Fibroblast of lung (primary cell): ENCODE data around the gene USP6. TPM values are rescaled to one million over a fixed set of nuclear protein-coding genes. Genes with fewer than 3 reads are reported as not detected.
A peak's percentile ranks its signal among the peaks of the same experiment; 100 is the strongest.

ENCODE experiments used
- DNase-seq, 2 donors: peaks; one replicate each; pipeline versions ENCODE4 v3.0.0 to v3.0.0-alpha.2; 2010; ENCODE audit warnings: low read depth in 2 of 2
- H2AFZ ChIP-seq: 2 replicates; pipeline ENCODE4 v1.5.1; 2012; ENCODE audit warnings: low read length, control low read depth, inconsistent platforms
- H3K27ac ChIP-seq: 2 replicates; pipeline ENCODE4 v1.5.1; 2011; ENCODE audit warnings: low read length, control low read depth; ENCODE audit not compliant: insufficient read depth
- H3K27me3 ChIP-seq: 2 replicates; pipeline ENCODE4 v1.5.1; 2011; ENCODE audit warnings: mild to moderate bottlenecking, low read length; ENCODE audit not compliant: control insufficient read depth, insufficient read depth
- H3K36me3 ChIP-seq: 2 replicates; pipeline ENCODE4 v1.5.1; 2011; ENCODE audit warnings: low read length; ENCODE audit not compliant: control insufficient read depth, insufficient read depth
- H3K4me1 ChIP-seq: 2 replicates; pipeline ENCODE4 v1.5.1; 2011; ENCODE audit warnings: low read length; ENCODE audit not compliant: control insufficient read depth, insufficient read depth; ENCODE audit errors: extremely low read depth
- H3K4me2 ChIP-seq: 2 replicates; pipeline ENCODE4 v1.5.1; 2011; ENCODE audit warnings: low read length, control low read depth; ENCODE audit not compliant: insufficient read depth; ENCODE audit errors: extremely low read depth
- H3K4me3 ChIP-seq, 4 experiments: fragments of 200-600 bp in 1 of 4; sonication (generic) in 1 of 4; replicated peaks in 1 of 4; 2 replicates each; pipeline ENCODE4 v1.5.1; 2011 to 2016; ENCODE audit warnings: low read length in 4 of 4, low read depth in 3 of 4, mild to moderate bottlenecking in 3 of 4, control low read depth in 2 of 4, inconsistent platforms in 1 of 4, mixed read lengths in 1 of 4; ENCODE audit not compliant: insufficient read depth in 1 of 4; ENCODE audit errors: control extremely low read depth in 1 of 4
- H3K79me2 ChIP-seq: 2 replicates; pipeline ENCODE4 v1.5.1; 2012; ENCODE audit warnings: mild to moderate bottlenecking, low read length, inconsistent platforms; ENCODE audit not compliant: control insufficient read depth, insufficient read depth
- H3K9ac ChIP-seq: 2 replicates; pipeline ENCODE4 v1.5.1; 2011; ENCODE audit warnings: mild to moderate bottlenecking, low read length, control low read depth; ENCODE audit not compliant: insufficient read depth
- H3K9me3 ChIP-seq: 2 replicates; pipeline ENCODE4 v1.5.1; 2012; ENCODE audit warnings: low read depth, low read length; ENCODE audit not compliant: control insufficient read depth, insufficient read depth
- H4K20me1 ChIP-seq: 2 replicates; pipeline ENCODE4 v1.5.1; 2011; ENCODE audit warnings: low read length; ENCODE audit not compliant: control insufficient read depth, insufficient read depth; ENCODE audit errors: extremely low read depth
- CTCF ChIP-seq, 2 donors: IDR thresholded peaks in 1 of 2; conservative IDR thresholded peaks in 1 of 2; 1 replicate in 1 of 2; 2 replicates in 1 of 2; pipeline ENCODE4 v1.5.1; 2011 to 2012; ENCODE audit warnings: low read length in 2 of 2, control low read depth in 1 of 2, inconsistent platforms in 1 of 2, low read depth in 1 of 2, mild to moderate bottlenecking in 1 of 2
- EZH2 ChIP-seq: IDR thresholded peaks from 2 replicates; pipeline ENCODE4 v1.5.1; 2012; ENCODE audit warnings: low read length, control low read depth, mild to moderate bottlenecking; ENCODE audit errors: missing control alignments
- polyA plus RNA-seq, 2 donors: library from polyadenylated mRNA; depleted of rRNA in 1 of 2; stranded (reverse) in 1 of 2; unstranded in 1 of 2; fragments of >200 nt; gene quantifications; 2 replicates each; pipeline ENCODE4 v1.2.1, GENCODE V29; 2011 to 2012; ENCODE audit warnings: missing spikeins in 1 of 2
- total RNA-seq: library from RNA; depleted of rRNA; stranded (reverse); fragments of >200 nt; gene quantifications from 2 replicates; pipeline ENCODE4 v1.2.1, GENCODE V29; 2014

USP6 gene
- total and polyA plus RNA-seq, 2 donors (not counting 1 experiment from before 2014, with no cell fraction given), result 0.01 TPM; not detected in 1

DNA sequence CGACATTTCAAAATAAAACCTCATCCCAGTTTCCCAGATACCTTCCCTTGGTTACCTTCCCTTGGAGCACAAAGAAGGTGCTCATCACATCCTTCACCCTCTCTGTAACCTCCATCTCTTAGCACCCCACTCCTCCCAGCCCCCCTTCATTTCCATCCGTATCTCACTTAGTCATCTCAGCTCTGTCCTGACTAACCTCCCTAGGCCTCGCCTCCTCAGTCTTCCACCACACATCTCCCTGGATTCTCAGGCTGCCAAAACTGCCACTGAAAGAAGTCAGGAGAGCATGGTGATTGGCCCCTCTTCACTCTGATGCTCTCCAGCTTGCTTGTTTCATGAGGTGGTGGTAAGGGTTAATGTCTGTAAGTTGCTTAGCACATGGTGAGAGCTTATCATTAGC, 35.2 kb upstream of the USP6 start:
- TF ChIP-seq EZH2 (no peak), CTCF (conservative IDR thresholded peaks at IDR 0.05 in 1 of 2, IDR thresholded peaks at IDR 0.05 in 1 of 2; ENCODE audit: low read depth in 1 of 2, low read length in 2 of 2) (no peak)
- no peak for DNase-seq
- Histone ChIP-seq H3K4me2 (no peak overlapping the region), H3K4me3 (no peak overlapping the region), H2AFZ (no peak overlapping the region), H3K79me2 (no peaks in the 10 kb centered on the region), H3K9me3 (no peaks in the 10 kb centered on the region), H3K27ac (no peak overlapping the region), H3K9ac (no peak overlapping the region), H3K36me3 (no peaks in the 10 kb centered on the region), H3K4me1 (no peaks in the 10 kb centered on the region), H4K20me1 (no peaks in the 10 kb centered on the region), H3K27me3 (no peaks in the 10 kb centered on the region)

DNA sequence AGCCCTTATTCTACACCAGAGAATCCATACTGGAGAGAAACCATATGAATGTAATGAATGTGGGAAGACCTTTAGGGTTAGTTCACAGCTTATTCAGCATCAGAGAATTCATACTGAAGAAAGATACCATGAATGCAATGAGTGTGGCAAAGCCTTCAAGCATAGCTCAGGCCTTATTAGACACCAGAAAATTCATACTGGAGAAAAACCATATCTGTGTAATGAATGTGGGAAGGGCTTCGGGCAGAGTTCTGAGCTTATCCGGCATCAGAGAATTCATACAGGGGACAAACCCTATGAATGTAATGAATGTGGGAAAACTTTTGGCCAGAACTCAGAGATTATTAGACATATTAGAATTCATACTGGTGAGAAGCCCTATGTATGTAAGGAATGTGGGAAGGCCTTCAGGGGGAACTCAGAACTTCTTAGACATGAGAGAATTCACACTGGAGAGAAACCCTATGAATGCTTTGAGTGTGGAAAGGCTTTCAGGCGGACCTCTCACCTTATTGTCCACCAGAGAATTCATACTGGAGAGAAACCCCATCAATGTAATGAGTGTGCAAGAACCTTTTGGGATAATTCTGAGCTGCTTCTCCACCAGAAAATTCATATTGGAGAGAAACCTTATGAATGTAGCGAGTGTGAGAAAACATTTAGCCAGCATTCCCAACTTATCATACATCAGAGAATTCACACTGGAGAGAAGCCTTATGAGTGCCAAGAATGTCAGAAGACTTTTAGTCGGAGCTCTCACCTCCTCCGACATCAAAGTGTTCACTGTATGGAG, 23.4 kb upstream of the USP6 start:
- Histone ChIP-seq H3K9me3 (peaks cover 4% of the 10 kb centered on the region), H3K27ac (no peak overlapping the region), H3K4me1 (no peaks in the 10 kb centered on the region), H2AFZ (no peak overlapping the region), H3K27me3 (no peaks in the 10 kb centered on the region), H3K4me3 (no peak overlapping the region), H3K36me3 (no peaks in the 10 kb centered on the region), H3K9ac (no peak overlapping the region), H4K20me1 (no peaks in the 10 kb centered on the region), H3K79me2 (no peaks in the 10 kb centered on the region), H3K4me2 (no peak overlapping the region)
- peak in 1 of 2 donors; percentile 18 for DNase-seq
- no peak for TF ChIP-seq CTCF (conservative IDR thresholded peaks at IDR 0.05 in 1 of 2, IDR thresholded peaks at IDR 0.05 in 1 of 2; ENCODE audit: low read depth in 1 of 2, low read length in 2 of 2)
- no peak for TF ChIP-seq EZH2

- no peak overlapping the region for H3K4me2 ChIP-seq
- DNase-seq, result no peak
These were observed 19.1 kb upstream of the USP6 start for GRCh38 chr17:5096731-5097100.

More at GRCh38 chr17:5096731-5097100, 19.1 kb upstream of the USP6 start:
- Histone ChIP-seq H3K9ac (no peak overlapping the region), H3K9me3 (peaks cover 4% of the 10 kb centered on the region), H3K4me3 (no peak overlapping the region), H3K4me1 (no peaks in the 10 kb centered on the region), H2AFZ (no peak overlapping the region), H4K20me1 (no peaks in the 10 kb centered on the region), H3K79me2 (no peaks in the 10 kb centered on the region), H3K27ac (no peak overlapping the region), H3K36me3 (no peaks in the 10 kb centered on the region), H3K27me3 (no peaks in the 10 kb centered on the region)
- TF ChIP-seq EZH2, result no peak
- TF ChIP-seq CTCF (conservative IDR thresholded peaks at IDR 0.05 in 1 of 2, IDR thresholded peaks at IDR 0.05 in 1 of 2; ENCODE audit: low read depth in 1 of 2, low read length in 2 of 2), result no peak
